HG03159 (cell line): Measurements from ENCODE around the gene DNAJC13.
"Not testable (repeated sequence)": the region's sequence is repeated elsewhere in the genome, so short reads cannot be mapped to it uniquely, and the experiment has no call there.

Source experiments
- ATAC-seq: cut with Tn5 transposase; IDR thresholded peaks from one replicate; pipeline ENCODE4 v1.9.1; 2021; ENCODE audit warnings: mild to moderate bottlenecking, moderate library complexity; ENCODE audit not compliant: unreplicated experiment

DNAJC13 gene

DNA sequence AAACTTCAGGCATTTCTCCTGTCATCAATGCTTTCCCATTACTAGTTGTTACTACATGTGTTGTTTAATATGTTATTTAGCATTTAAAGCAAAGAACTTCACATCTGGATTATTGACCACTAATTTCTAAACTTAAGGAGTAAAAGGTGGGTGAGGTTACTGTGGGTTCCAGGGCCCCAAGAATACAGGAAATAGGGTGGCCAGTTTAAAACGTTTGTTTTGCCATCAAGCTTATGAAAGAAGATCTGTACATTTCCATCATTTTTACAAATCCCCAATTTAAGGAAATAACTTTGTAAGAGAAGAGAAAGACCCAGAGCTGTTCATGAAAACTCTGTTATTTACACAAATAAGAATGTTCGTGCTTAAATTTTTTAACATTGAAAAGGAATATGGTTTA, 125.3 kb downstream of the DNAJC13 start:
- ATAC-seq: no peak

DNA sequence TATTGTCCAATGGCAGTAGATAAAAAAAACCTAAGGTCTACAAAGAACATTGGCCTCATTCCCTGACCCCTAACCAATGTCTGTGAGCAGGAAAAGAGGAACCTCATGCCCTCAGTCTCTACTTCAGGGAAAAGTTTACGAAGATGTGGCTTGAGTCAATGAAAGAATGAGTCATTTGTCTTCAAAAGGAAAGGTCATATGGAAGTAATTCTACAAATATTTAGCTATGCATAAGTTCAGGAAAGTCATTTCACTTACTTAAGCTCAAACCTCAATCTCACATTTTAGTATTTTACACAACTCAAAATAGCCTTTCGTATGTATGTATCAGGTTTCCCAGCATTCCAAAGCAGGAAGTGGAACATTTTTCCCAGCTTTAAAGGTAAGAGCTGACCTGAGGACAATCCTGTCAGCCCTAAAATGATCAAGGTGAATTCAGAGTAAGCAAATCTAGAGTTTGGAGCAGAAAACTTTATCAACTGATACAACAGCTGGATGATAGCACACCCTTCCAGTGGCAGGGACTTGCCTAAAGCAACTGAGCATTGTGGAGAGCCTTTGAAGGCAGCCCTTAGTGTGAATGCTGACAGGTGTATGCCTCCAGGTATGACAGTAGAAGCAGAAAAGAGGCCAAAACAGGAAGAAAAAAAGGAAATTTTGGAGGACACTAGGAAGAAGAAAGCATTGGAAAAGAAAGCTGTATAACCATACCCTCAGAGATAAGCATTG, 125.9 kb downstream of the DNAJC13 start:
- no peak for ATAC-seq

DNA sequence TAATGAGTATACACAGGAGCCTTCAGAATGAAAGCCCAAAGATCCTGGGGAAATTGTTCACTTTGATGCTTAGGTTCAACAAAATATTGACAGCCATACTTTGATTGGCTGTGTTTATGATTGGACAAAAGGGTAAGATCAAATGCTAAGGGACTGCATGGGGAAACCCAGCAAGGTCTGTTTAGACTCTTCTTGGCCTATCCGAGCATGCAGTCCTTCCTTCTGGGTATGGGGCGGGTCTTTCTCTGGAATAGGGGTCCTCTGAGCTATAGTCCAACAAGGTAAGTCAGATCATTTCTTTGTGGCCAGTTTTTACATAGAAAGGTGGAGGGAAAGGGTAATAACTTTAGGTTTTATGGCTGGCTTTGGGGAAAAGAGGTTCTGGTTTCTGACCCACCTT, 126.8 kb downstream of the DNAJC13 start:
- ATAC-seq: no peak

DNA sequence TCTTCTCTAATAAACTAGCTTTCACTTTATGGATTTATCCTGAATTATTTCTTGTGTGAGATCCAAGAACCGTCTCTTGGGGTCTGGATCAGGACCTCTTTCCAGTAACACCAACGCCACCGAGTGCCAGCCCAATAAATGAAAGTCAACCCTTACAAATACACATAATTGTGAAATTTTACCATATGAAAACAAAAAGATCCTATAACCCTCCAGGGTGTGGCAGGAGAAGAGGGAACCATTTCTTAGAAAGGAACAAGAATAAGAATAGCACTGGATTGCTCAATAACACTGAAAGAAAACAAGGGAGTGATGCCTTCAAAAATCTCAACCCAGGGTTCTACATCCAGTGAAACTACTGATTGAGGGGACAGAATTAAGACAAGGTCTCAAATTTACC, 128.2 kb downstream of the DNAJC13 start:
- no peak for ATAC-seq

DNA sequence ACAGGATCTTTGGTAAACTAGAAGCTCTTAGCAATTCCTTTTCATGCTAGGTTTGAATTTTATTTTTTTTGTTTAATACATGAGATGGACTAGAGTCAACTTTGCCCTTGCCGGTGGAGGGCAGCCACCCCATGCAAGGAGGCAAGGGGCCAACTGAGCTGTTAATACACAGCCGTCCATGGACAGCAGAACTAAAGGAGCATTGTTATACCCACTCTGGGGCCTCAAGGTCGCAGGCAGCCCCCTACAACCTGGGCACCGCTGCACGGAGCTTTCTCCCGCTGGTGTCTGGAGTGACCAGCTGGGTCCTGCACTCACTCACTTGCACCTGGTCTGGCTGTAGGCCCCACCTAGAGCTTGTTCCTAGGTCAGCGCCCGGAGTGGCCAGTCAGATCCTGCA, 131.9 kb downstream of the DNAJC13 start:
- no peak for ATAC-seq

DNA sequence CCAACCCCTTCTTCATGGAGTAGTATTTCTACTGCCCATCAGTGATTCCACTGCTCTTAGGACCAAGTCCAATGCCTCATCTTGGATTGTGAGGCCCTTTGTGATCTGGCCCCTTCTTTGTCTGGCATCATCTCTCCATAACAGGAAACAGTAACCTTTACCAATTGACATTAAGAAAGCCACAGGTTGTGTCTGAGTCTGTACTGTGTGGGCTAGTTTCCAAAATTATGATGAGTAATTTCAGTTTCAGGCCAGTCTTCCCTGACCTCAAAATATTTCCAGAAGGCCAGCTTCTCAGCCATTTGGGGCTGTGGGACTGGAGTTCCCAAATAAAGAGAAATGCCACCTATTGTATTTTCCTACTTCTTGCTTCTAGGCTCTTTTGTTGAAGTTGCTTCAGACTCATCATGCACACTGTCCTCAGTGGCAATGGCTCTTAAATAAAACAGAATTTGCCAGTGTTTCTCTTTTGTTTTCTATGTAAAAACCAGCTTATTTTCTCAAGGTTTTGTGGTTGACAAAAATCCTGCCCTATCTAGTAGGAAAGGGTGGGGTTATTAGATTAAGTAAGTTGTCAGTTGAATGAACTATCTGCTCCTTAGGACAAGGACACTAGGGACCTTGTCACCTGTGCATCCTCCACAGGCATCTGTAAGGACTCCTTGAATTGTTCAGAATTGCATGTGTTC, 132.7 kb downstream of the DNAJC13 start:
- ATAC-seq: peak; percentile 83

DNA sequence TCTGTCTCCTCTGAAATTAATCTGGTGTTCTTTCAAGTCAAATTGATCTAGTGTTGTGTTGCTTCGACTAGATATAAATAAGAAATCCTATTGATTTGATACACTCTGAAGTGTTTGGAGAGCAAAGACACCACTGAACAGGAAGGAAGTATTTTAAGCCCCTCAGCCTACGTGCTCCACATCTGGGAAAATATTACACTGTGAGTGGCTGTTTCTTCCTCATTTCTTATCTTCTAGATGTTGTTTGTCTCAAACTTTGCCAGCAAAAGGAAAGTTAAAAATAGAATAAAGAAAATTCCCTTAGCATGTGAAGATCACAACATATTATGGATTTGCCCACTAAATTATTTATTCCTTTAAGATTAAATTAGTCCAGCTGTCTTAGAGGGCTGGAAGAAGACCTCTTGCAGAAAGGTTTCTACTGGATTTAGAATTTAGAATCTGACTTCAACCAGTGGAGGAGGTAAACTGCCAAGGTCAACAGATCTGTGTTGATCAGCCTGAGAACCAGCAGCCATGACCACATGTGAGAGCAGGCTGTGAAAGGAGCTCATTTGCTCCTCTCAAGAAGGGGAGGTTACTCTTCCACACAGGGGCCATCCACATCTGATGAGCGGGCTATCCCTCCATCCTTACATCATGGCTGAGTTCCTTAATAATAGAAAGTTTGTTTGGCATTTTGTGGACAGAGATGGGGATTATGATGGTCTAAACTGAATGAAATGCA, 133.4 kb downstream of the DNAJC13 start:
- no peak for ATAC-seq

DNA sequence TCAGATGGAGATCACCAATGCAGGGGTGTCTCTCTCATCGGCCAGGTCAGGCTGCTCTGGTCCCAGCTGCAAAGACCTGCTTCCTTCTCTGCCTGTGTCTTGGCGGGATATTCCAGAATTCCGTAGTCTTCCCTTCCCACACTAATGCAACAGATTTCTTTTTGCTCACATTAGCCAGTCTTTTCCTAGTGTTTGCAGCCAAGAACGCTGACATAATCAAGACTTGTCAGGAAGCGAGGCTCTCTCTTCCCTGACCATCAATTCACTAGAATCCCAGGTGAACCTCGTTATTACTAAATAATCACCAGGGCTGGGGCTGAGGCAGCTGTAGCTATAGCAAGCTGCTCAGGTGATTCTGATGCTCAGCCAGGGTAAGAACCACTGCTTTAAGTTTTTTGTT, 136.5 kb downstream of the DNAJC13 start:
- ATAC-seq: no peak

DNA sequence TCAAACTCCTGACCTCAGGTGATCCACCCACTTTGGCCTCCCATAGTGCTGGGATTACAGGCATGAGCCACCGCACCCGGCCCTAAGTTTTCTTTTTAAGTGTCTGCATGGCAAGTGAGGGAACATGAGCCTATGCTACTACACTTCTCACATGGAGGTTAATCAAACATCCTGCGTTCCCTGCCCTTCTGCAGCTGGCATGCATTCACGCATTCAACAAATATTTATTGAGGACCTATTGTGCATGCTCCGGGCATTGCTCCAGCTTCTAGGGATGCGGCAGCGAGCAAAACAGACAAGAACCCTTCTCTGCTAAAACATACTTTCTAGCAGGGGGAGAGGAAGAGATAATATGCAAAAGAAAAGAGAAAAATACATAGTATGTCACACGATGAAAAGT, 137.1 kb downstream of the DNAJC13 start:
- ATAC-seq: no peak

DNA sequence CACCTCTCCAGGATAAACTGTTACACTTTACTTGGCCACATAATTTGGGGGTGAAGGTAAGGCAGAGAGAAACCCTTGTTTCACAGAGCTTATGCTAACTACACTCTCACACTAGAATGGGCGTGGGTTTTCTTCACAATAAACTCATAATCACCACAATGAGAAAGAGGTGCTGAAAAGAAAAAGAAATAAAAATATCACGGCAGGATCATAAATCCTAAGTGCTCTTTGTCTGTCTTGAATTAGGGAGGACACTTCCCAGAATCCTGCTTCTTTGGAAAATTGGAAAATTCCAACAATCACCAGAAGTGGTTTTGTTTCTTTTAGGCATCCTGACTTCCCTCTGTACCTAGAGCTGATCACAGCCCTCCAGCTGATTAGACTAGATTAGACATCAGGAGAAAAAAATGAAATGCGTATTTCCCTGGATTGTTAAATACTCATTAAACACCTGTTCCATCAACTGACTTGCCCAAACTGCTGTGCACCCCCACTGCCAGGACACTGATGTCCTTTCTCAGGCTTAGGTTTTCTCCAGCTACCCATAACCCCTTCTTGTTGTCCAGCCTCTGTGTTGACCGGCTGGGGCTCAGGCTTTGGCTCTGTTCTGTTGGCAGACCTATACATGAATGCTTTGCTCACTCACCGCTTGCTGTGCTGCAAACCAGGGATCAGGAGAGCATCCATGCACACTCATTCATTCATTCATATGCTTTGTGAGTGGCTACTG, 138.2 kb downstream of the DNAJC13 start:
- ATAC-seq: no peak

DNA sequence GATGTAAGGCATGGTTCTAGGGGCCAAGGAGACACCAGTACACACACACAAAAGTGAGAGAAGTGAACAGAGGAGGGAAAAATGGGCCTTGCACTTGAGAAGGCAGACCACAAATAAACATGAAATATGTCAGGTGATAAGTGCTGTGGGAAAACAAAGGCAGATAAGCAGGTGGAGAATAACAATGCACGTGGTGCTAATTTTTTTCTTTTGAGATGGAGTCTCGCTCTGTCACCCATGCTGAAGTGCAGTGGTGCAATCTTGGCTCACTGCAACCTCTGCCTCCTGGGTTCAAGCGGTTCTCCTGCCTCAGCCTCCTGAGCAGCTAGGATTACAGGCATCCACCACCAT, 138.7 kb downstream of the DNAJC13 start:
- not testable (repeated sequence) for ATAC-seq

DNA sequence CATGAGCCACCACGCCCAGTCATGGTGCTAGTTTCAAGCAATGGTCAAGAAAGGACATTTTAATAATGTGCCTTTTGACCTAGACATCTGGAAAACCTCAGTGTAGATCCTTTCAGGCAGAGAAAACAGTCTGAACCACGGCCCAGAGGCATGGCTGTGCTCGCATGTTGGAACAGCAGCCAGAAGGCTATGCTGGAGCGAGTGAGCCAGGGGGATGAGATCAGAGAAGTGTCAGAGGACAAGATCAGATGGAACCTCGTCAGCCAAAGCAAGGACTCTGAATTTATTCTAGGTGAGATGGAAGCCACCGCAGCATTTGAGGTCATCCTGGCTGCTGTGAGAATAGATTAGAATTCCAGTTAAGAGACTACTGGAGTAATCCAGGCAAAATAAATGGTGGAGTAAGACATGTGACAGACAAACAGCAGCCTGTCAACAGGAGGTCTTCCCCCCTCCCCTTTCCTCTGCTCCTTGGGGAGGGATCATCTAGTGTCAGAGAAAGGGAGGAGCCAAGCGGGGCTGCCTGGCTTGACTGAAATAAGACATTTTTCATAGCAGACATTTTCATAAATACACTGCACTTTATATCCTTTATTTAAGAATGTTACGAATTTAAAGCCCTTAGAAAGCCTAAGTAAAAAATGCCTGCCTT, 139.3 kb downstream of the DNAJC13 start:
- ATAC-seq: no peak

DNA sequence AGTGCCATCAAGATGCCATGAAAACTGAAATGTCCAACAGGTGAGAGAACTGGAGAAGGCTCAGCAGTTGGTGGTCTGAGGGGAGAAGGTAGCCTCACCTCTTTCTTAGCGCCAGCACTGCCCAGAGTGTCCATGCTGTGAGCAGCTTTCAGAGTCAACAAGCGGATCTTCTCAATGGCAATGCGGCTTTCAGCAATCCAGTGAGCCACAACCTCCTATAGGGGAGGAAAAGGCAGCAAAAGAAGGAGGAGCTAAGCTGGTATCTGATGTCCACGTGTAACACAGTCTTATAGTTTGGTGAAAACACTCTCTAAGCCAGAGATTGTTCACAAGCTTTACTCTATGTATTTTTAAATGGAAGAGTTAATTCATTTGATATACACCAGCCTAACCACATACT, 143.7 kb downstream of the DNAJC13 start:
- ATAC-seq: no peak

DNA sequence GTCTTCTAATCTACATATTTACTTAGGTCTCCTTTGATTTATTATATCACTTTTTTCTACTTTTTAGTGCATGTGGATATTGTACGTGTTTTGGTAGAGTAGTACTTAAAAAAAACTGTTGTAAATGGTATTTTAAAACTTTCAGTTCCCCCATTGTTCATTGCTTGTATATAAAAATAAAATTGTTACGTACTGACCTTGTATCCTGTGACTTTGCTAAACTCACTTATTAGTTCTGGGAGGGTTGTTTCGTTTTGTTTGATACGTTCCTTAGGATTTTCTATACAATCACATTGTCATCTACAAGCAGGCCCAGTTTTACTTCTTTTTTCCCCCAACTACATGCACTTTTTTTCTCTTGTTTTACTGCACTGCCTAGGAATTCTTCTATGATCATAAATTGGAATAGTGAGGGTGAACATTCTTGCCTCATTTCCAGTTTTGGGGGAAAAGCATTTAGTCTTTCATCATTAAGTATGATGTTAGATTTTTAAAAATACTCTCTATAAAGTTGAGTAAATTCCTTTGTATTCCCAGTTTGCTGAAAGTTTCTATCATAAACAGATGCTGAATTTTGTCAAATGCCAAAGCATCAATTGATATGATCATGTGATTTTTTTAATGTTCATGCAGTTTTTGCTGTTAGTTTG, 146.2 kb downstream of the DNAJC13 start:
- no peak for ATAC-seq

DNA sequence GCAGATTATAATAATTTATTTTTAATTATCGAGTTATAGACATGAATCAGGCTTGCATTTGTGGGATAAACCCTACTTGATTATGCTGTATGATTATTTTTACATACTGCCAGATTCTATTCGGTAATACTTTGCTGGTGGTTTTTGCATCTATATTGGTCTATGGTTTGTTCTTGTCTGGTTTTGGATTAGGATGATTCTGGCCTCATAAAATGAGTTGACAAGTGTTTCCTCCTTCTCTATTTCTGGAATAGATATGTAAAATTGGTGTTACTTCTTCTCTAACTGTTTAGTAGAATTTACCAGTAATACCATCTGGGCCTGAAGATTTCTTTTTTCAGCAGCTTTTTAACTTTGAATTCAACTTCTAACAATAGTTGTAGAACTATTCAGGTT, 146.8 kb downstream of the DNAJC13 start:
- ATAC-seq: no peak

DNA sequence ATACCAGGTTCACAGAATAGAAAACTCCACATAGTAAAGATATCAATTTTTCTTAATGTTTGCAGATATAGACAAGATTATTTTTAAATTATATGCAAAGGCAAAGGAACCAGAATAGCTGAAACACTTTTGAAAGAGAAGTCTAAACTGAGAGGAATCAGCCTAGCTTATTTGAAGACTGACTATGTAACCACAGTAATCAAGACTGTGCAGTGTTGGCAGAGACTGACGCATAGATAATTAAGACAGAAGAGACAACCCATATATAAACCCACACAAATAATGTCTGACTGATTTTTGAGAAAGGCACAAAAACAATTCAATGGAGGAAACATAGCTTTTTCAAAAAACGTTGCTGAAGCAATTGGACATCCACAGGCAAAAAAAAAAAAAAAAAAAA, 151.1 kb downstream of the DNAJC13 start:
- no peak for ATAC-seq

DNA sequence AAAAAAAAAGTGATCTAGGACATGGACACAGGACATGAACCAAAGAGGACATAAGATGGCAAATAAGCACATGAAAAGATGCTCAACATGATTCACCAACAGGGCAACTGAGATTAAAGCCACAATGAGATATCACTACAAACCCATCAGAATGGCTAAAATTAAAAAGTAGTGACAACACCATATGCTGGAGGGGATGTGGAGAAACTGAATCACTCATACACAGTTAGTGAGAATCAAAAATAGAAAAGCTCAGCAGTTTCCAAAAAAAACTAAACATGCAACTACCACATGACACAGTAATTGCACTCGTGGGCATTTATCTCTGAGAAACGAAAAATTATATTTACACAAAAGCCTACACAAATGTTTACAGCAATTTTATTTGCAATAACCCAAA, 151.9 kb downstream of the DNAJC13 start:
- no peak for ATAC-seq

DNA sequence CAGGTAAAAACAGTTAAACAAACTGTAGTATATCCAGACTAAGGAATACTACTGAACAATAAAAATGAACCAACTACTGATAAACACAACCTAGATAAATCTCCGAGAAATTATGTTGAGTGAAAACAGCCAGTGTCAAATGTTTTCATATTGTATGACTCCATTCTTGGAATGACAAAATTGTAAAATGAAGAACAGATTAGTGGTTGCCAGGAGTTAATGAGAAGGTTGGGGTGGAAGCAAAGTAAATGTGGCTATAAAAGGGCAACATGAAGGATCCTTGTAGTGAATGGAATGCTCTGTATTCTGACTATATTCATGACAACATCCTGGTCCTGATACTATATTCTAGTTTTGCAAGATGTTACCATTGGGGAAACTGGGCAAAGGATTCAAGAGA, 152.3 kb downstream of the DNAJC13 start:
- no peak for ATAC-seq

DNA sequence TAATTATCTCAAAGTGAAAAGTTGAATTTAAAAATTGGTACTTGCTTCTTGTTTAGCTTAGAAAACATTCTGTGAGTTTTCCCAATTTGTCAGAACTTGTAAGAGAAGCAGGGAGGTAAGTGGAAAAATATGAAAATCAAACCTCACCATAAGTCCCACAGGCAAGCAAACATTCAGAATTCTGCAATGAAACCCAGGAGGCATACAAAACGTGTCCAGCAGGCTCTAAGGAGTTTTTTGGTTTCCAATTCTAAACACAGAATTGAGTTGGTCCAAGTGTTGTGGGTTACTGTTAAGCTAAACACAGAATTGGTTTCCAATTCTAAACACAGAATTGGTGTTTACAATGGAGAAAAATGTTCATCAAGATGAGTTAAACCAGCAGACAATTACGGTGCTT, 152.7 kb downstream of the DNAJC13 start:
- ATAC-seq: no peak

DNA sequence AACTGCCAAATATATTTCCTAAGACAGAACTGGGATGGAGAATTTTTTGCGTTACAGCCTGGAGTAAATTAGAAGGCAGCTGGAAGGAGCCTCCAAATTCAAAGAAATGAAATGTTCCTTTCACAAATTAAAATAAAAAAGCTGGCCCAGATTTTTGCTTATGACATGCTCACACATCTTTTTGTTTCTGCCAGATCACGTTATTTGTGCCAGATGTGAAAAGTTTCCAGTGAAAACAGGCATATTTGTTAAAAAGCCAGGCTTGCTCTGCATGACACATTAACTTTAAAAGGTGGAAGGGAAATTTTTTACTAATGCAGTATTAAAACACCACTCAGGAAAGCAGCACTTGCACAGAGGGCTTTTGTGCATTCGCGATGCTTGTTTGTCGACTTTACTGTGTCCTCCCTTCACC, 156.5 kb downstream of the DNAJC13 start:
- ATAC-seq: no peak
